Measurements from ENCODE around the gene MROH2B. TPM values are rescaled to one million over a fixed set of nuclear protein-coding genes. Genes with fewer than 3 reads are reported as not detected.
"Not testable (repeated sequence)": the region's sequence is repeated elsewhere in the genome, so short reads cannot be mapped to it uniquely, and the experiment has no call there.

MROH2B gene
- polyA plus RNA-seq, 5 donors = 0.13 to 2.7 (median 0.85) TPM

DNA sequence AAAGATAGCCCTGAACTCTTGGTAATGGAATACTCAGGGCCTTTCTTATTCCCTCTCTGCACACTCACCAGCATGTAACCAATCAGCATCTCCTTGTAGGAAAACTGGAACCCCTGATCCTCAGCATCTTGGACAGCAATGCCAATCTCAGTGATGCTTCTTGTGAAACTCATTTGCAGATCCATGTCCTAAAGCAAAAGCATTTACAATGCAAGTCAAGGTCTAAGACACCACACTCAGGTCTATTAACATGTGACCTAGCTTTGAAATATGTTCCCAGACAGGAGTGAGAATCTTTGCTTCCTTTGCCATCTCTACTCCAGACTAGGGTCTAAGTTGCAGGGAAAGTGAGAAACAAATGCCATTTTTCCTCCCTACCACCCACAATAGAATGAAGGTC, 38.2 kb downstream of the MROH2B start:
- no peak for DNase-seq

DNA sequence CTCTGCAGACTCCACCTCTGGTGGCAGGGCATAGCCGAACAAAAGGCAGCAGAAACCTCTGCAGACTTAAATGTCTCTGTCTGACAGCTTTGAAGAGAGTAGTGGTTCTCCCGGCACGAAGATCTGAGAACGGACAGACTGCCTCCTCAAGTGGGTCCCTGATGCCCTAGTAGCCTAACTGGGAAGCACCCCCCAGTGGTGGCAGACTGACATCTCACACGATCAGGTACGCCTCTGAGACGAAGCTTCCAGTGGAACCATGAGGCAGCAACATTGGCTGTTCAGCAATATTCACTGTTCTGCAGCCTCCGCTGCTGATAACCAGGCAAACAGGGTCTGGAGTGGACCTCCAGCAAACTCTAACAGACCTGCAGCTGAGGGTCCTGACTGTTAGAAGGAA, 48.5 kb downstream of the MROH2B start:
- not testable (repeated sequence) for DNase-seq

DNA sequence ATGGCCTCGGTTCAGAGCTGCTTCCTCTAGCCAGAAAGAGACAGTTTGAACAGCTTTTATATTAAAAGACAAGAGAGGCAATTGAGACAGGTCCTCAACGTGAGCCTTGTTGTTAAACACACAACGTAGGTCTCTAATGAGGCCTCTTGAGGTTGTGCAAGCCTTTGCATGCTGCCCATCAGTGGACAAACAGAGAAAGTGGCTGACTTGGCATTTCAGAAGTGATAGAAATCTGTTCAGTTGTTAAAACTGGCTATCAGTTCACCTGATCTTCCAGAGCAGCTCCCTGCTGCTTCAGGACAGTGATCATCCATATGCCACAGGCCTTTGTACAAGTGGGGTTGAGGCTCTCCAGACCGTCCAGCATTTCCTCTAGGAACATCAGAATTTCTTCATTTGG, 58.8 kb downstream of the MROH2B start:
- no peak for DNase-seq

DNA sequence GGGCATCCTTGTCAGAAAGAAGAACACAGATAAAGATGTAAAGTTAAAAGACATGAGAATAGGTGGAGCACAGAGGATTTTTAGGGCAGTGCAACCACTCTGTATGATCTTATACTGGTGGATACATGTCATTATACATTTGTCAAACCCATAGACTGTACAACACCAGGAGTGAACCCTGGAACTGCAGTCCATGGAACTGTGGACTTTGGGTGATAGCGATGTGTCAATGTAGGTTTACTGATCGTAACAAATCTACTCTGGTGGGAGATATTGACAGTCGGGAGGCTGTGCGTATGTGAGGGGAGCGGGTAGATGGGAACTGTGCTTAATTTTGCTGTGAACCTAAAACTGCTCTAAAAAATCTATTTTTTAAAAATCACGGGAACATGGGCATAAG, 60.6 kb downstream of the MROH2B start:
- DNase-seq = no peak

DNA sequence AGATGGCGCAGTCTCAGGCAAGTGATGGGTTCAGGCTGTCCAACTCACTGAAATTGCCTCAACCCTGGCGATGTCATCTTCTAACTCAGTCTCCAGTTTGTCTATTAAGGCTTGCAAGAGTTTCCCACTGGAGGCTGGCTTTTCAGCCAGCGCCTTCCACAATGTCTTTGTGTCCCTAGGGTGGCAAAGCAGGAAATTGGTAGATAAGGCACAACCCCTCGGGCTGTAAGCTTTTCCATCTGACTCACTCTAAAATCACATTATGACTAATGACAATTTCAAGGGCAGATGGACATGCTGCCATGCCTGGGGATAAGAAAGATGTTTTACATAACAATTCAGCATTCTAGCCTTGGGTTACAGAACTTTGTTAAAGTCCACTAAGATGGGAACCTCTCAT, 61.9 kb downstream of the MROH2B start:
- no peak for DNase-seq

DNA sequence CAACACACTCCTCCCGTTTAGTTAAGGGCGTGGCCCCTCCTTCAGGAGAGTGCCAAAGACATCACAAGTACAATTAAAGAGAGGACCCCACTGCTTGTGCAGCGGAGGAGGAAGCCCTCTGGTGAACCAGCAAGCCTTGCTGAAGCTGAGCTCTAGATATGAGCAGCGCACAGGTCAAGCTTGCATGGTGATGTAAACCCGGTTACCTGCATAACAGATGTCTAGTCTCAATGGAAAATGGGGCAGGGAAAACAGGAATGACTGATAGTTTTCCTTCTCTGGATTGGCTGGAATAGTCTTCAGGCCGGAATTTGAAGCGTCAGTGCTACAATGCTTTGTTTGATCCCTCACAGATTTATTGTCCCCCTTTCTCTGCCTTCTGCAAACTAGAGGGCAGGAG, 66.2 kb downstream of the MROH2B start:
- DNase-seq = no peak

DNA sequence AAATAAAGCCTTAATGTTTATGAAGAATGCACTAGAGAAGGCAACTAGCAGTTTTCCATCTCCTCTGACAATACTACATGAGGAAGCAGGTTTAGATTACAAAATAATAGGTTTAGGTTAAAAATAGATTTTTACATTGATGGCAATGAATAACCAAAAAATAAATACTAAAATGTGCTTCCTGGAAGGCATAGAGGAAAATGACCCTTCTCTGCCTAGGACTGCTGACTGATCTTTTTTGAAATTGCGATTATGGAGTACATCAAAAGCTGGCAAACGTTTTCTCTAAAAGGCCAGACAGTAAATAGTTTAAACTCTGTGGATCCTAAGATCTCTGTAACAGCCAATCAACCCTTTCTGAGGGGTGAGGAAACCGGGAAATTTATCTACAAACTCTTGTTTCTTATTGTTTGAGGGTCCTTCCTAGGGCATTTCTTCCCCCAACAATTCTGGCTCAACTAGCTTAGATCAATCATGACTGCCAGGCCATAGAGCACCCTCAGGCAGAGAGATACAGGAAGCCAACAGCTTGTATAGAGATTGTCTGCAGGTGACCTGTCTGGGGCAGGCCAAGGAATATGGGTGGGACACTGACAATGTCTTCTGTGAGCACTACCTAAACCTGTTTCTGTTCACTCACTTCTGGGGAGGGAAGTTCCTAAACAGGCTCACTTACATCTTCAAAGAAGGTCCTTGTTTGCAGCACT, 67.3 kb downstream of the MROH2B start:
- DNase-seq = no peak

DNA sequence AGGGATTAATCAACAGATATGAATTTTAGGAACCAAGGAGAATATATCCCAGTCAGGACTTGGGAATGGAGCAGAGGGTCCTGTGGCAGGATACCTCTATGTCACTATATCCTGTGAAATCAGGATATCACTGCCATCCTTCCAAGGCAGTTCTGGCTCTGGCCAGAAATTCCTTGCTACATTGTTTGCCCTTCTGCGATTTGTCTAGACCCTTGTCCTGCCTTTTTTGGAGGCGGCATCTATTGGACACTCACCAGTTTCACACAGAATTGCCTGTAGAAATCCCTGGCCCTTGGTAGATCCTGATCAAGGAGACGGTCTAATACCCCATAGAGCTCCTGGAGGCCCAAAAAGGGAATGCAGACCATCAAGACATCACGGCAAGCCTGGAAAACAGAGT, 71.2 kb downstream of the MROH2B start:
- DNase-seq = no peak

DNA sequence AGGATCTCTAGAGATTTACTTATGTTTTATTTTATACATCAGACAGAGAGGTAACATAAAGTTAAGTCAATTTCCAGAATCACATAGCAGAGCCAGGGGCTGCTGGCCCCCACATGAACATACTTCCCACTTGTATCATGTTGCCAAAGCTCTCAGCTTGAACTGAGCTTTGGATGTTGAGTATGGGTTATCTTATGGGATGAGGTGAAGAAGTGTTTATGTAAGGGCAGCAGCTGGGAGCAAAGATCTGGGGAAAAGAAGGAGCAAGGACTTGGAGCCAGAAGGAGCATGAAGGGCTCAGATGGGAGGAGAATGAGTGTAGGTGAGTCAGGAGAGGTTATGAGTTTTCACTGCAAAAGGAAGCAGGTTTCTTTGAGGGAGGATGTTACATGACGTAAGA, 72.0 kb downstream of the MROH2B start:
- no peak for DNase-seq

DNA sequence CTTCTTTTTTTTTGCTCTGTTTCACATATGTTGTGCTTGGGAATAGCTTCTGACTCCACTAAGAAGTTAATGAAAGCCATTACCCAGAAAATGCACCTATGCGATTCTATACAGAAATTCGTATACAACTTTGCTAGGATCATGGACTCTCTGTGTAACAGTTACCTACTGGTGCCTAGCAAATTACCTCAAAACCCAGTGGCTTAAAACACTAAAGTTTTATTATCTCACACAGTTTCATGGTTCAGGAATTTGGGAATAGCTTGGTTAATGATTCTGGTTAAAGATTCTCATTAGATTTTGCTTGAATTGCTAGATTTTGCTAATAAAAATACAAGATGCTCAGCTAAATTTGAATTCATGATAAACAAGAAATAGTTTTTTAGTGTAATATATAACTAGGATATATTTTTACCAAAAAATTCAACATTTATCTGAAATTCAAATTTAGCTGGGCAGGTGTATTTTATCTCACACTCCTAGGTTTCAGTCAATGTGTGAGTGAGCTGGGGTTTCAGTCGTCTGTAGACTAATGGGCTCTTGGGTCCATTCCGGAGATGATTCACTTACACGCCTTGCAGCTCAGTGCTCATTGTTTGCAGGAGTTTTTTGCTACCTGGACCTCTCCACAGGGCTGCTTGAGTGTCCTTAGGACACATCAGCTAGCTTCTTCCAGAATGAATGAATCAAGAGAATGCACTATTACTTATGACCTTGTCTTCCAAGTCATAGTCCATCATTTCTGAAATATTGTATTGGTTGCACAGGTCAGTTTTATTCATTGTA, 75.1 kb downstream of the MROH2B start:
- DNase-seq = no peak

DNA sequence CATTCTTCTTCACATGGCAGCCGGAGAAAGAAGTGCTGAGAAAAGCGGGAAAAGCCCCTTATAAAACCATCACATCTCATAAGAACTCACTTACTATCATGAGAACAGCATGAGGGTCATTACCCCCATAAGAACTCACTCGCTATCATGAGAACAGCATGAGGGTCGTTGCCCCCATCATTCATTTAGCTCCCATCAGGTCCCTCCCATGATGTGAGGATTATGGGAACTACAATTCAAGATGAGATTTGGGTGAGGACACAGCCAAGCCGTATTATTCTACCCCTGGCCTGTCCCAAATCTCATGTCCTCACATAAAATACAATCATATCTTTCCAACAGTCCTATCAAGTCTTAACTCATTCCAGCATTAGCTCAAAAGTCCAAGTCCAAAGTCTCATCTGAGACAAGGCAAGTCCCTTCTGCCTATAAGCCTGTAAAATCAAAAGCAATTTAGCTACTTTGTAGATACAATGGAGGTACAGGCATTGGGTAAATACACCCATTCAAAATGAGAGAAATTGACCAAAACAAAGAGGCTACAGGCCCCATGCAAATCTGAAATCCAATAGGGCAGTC, 79.1 kb downstream of the MROH2B start:
- DNase-seq = no peak

DNA sequence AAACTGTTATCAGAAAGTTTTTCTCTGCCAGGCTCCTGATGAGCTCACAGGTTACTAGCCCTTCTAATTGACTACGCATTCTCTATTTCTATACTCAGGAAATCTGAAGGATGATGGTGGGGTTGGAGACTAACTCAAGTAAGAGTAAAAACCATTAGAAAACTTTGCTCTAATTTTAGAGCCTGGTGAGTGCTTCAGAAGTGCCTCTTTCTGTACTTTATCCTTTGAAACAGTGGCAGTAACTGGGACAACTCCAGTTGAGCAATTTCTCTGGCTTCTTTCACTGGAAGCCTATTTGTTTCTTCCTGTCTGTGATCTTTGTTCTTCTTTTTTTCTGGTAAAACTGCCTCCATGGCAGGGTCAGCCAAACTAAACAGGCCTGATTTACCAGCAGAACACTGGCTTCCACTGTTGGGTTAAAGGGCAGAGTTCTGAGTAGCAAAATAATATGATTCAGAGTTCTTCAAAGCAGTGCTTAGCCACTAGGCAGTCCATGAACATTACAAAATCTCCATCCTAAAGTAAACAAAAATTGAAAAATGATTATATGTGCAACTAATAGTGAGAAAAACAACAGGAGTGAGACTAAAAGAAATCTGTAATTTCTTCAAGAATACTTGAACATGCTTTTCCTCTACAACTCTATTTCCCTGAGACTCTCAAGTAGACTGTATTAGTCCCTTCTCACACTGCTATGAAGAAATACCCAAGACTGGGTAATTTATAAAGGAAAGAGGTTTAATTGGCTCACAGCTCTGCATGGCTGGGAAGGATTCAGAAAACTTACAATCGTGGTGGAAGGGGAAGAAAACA, 79.8 kb downstream of the MROH2B start:
- peak; percentile 81 to 89 for DNase-seq

DNA sequence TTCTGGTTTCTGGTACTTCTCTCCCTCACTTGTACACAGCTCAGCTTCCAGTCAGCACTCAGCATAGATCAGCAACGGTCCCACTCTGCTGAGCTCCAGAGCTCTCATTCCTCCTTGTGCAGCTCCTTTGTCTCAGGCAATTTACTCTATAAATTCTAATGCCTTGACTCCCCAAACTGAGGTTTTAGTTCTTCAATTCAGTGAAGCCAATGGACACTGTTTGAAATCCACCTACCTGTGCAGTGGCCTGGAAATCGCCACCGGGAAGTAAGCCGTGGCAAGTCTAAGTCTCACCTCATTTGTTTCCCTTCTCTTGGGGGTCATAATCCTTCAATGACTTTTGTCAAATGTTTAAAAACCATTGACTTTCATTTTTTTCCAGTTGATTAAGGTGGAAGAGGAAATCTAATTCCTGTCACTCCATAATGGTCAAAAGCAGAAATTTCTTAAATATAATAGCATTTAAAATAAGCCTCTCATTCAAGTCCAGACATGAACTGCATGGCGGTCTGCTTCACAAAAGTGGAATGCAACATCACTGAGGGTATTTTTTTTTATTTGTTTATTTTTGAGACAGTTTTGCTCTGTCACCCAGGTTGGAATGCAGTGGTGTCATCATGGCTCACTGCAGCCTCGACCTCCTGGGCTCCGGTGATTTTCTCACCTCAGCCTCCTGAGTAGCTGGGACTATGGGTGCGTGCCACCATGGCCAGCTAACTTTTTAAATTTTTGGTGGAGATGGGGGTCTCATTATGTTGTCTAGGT, 82.2 kb downstream of the MROH2B start:
- DNase-seq = no peak

DNA sequence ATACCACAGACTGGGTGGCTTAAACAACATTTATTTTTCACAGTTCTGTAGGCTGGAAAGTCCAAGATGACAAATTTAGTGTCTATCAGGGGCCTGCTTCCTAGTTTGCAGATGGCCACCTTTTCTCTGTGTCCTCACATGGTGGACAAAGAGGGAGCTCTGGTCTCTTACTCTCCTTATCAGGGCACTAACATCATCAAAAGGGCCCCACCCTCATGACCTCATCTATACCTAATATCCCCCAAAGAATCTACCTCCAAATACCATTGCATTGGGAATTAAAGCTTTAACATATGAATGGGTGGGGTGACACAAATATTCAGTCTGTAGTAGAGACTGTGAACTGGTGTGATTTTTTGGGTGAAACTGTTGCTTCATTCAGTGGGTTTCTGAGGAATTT, 83.8 kb downstream of the MROH2B start:
- DNase-seq = no peak

DNA sequence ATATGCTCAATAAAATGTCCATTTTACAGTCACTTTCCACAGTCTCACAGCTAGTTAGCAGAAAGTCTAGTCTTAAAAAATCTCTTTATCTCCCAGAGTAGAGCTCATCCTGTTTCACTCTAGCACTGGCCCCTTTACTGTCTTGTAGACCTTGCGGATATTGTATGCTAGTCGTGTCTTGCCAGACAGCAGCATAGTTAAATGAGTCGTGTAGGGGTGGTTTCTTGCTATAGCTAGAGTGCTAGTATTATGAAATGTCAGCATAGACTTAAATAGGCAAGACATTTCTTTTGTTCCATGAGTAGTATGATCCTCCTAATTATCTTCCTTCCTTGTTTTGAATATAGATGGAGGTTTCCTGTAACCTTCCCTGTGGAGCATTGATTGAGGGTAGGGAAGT, 84.5 kb downstream of the MROH2B start:
- DNase-seq = no peak

DNA sequence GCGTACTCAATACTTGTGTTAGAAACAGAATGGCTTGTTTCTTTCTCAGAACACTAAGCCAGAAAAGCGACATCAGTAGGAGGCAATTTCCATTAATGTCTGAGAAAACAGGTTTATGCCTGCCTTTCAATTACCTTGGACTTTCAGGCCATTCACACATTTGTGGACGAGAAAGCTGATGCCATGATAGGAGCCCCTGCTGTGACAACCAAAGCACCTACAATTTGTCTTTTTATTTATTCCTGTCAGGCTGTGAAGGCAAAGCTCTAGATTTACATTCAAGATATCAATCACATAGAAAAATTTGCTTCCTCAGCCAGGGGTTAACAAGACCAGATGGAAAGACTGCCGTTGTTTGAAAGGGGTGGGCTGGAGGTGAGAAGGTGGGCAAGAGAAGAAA, 85.6 kb downstream of the MROH2B start:
- no peak for DNase-seq

DNA sequence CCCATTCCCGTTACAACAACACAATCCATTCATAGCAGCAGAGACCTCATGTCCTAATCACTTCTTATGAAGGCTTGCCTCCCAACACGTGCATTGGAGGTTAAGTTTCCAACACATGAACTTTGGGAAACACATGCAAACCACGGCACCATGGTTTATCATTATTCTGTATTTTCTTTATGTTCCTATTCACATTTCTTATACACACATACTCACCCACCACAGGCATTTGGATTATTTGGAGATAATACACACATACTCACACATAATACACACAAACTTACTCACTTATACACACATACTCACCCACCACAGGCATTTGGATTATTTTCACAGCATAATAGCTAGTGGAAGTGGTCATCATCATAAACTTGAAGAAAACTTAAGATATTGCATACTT, 86.3 kb downstream of the MROH2B start:
- no peak for DNase-seq

DNA sequence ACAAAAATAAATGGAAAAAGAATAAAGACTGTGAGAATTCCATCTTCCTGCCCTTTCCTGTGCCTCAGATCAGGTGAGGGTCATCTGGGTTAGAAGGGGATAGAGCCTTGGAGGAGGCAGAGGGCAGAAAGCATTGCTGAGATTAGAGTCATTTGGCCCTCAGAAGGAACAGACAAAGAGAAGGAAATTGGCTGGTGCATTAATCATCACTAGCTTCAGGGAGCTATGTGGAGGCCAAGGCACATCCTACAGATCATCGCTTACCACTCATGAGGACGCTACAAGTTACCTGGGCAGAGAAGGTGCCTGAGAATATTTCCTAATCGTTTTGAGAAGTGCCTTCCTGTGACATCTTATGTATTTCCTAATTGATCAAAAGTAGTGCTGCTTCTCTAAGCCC, 87.4 kb downstream of the MROH2B start:
- DNase-seq = no peak

DNA sequence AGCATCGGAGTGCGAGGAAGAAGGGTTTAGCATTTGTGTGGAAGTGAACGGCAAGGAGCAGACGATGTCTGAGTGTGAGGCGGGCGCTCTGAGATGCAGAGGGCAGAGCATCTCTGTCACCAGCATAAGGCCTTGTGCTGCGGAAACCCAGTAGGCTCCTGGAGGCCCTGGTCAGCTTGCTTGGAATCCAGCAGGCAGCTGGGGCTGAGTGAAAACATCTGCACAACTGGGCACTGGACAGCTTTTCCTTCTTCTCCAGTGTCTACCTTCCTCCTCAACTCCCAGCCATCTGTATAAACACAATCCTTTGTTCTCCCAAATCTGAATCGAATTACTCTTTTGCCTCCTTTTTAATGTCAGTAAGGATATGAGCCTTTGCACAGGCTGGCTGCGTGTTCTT, 89.7 kb downstream of the MROH2B start:
- DNase-seq = peak in 1 of 2 donors; percentile 20

DNA sequence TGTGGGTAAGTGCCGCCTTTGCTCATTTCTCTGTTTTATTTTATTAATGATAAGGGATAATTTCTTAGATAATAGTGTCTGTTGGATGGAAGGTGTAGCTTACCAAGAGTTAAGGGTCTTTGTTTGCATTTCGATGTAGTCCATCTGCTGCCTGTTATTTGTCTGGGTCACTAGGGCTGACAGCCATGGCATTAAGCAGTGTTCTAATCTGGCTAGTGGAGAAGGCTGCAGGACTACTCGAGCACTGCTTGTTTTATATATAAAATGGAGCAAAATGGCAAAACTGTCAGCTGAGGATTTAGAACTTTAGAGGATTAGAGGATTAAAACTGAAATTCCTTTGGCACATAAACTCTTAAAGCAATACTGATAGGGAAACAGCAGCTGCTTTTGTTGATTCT, 94.3 kb downstream of the MROH2B start:
- no peak for DNase-seq

DNA sequence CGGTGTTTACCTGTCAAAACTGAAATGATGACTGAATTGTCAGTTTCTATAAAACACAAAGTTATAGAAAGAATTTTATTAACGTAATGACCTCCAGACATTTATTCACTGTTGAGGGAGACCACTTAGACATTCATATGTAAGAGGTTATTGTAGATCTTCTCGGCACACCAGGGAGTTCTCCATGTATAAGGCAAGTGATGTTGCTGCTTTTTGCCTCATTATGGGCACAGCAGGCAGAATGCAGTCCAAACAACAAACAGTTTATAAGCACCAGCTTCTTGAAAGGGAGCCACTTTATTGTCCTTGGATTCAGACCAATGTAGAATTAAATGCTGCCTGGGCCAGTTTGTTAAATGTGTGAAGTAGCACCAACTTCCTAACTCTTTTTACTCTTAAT, 95.1 kb downstream of the MROH2B start:
- DNase-seq = no peak
